NCI-H1092 (cell line): Measurements from ENCODE around the gene CFL2.
"Not testable (repeated sequence)": the region's sequence is repeated elsewhere in the genome, so short reads cannot be mapped to it uniquely, and the experiment has no call there.

ENCODE experiments used
- DNase-seq: peaks from one replicate; lab custom pipeline; 2025; lab: John Stamatoyannopoulos, UW

Gene CFL2

GRCh38 chr14:34711796-34712712 is 2.3 kb downstream of the CFL2 start:
- no peak for DNase-seq

- peak; percentile 40 for DNase-seq
These were observed 3.2 kb downstream of the CFL2 start for GRCh38 chr14:34711169-34711568.

GRCh38 chr14:34710744-34711143 is 3.6 kb downstream of the CFL2 start:
- no peak for DNase-seq

GRCh38 chr14:34710006-34710405 is 4.4 kb downstream of the CFL2 start:
- DNase-seq = no peak

GRCh38 chr14:34707722-34708121 is 6.7 kb downstream of the CFL2 start:
- DNase-seq = no peak

GRCh38 chr14:34701808-34702207 is 12.6 kb downstream of the CFL2 start:
- no peak for DNase-seq

GRCh38 chr14:34700622-34701130 is 13.7 kb downstream of the CFL2 start:
- DNase-seq = no peak

GRCh38 chr14:34699873-34700621 is 14.3 kb downstream of the CFL2 start:
- peak; percentile 25 for DNase-seq

GRCh38 chr14:34694216-34694615 is 20.2 kb downstream of the CFL2 start:
- DNase-seq = not testable (repeated sequence)

GRCh38 chr14:34693228-34693939 is 21.0 kb downstream of the CFL2 start:
- no peak for DNase-seq

- DNase-seq = no peak
These were observed 21.5 kb downstream of the CFL2 start for GRCh38 chr14:34692898-34693227.

- DNase-seq = no peak
These were observed 22.0 kb downstream of the CFL2 start for GRCh38 chr14:34692348-34692747.

- no peak for DNase-seq
These were observed 23.2 kb downstream of the CFL2 start for GRCh38 chr14:34691206-34691605.

- DNase-seq = no peak
These were observed 25.8 kb downstream of the CFL2 start for GRCh38 chr14:34688470-34689206.

- no peak for DNase-seq
These were observed 28.5 kb downstream of the CFL2 start for GRCh38 chr14:34685819-34686428.

GRCh38 chr14:34684578-34684977 is 29.8 kb downstream of the CFL2 start:
- DNase-seq = no peak

GRCh38 chr14:34682787-34683321 is 31.5 kb downstream of the CFL2 start:
- no peak for DNase-seq

- DNase-seq = no peak
These were observed 33.5 kb downstream of the CFL2 start for GRCh38 chr14:34680806-34681479.

GRCh38 chr14:34678735-34679134 is 35.7 kb downstream of the CFL2 start:
- no peak for DNase-seq

- no peak for DNase-seq
These were observed 36.1 kb downstream of the CFL2 start for GRCh38 chr14:34678306-34678705.
